Neuronal stem cell (in vitro differentiated cells): ENCODE results near the gene IRF7.
A peak's percentile ranks its signal among the peaks of the same experiment; 100 is the strongest.

Source experiments
- DNase-seq: peaks from one replicate; pipeline ENCODE4 v3.0.0-alpha.2; 2013; ENCODE audit warnings: low spot score
- H2AFZ ChIP-seq: one replicate; pipeline ENCODE4 v1.6.1; 2013; ENCODE audit warnings: mild to moderate bottlenecking, low read length, inconsistent platforms
- H2AK5ac ChIP-seq: 2 replicates; pipeline ENCODE4 v1.6.1; 2013; ENCODE audit warnings: low read depth, mild to moderate bottlenecking, inconsistent platforms, low read length, moderate library complexity, mixed read lengths
- H2BK120ac ChIP-seq: 2 replicates; pipeline ENCODE4 v1.6.1; 2013; ENCODE audit warnings: low read depth, mild to moderate bottlenecking, inconsistent platforms, low read length, moderate library complexity, mixed read lengths
- H2BK12ac ChIP-seq: one replicate; pipeline ENCODE4 v1.6.1; 2013; ENCODE audit warnings: low read length, inconsistent platforms
- H2BK15ac ChIP-seq: 2 replicates; pipeline ENCODE4 v1.6.1; 2013; ENCODE audit warnings: mild to moderate bottlenecking, low read length, inconsistent platforms, mixed read lengths
- H2BK5ac ChIP-seq: one replicate; pipeline ENCODE4 v1.6.1; 2013; ENCODE audit warnings: inconsistent platforms, mild to moderate bottlenecking, low read length, moderate library complexity
- H3K14ac ChIP-seq: one replicate; pipeline ENCODE4 v1.6.1; 2013; ENCODE audit warnings: low read length, inconsistent platforms
- H3K18ac ChIP-seq: 2 replicates; pipeline ENCODE4 v1.6.1; 2013; ENCODE audit warnings: low read length, inconsistent platforms
- H3K23ac ChIP-seq: 2 replicates; pipeline ENCODE4 v1.6.1; 2013; ENCODE audit warnings: low read depth, mild to moderate bottlenecking, mixed read lengths, low read length, inconsistent platforms; ENCODE audit not compliant: poor library complexity
- H3K27ac ChIP-seq: replicated peaks from 3 replicates; pipeline ENCODE4 v1.5.1; 2013; ENCODE audit warnings: low read length, inconsistent platforms
- H3K27me3 ChIP-seq, 3 experiments: 2 replicates each; pipeline ENCODE4 v1.6.1; 2013; ENCODE audit warnings: low read length in 3 of 3, mild to moderate bottlenecking in 2 of 3, inconsistent platforms in 1 of 3, low read depth in 1 of 3, mixed read lengths in 1 of 3, moderate library complexity in 1 of 3; ENCODE audit not compliant: control insufficient read depth in 3 of 3, insufficient read depth in 3 of 3
- H3K36me3 ChIP-seq, 2 donors: replicated peaks in 1 of 2; 2 replicates each; pipeline ENCODE4 v1.6.1; 2013; ENCODE audit warnings: low read length in 2 of 2; ENCODE audit not compliant: control insufficient read depth in 2 of 2, insufficient read depth in 2 of 2
- H3K4ac ChIP-seq: 2 replicates; pipeline ENCODE4 v1.6.1; 2013; ENCODE audit warnings: inconsistent platforms, mild to moderate bottlenecking, low read length, moderate library complexity
- H3K4me1 ChIP-seq, 2 donors: 1 replicate in 1 of 2; 2 replicates in 1 of 2; pipeline ENCODE4 v1.6.1; 2013; ENCODE audit warnings: low read length in 2 of 2, low read depth in 1 of 2; ENCODE audit not compliant: control insufficient read depth in 2 of 2, insufficient read depth in 1 of 2
- H3K4me2 ChIP-seq: one replicate; pipeline ENCODE4 v1.6.1; 2013; ENCODE audit warnings: mild to moderate bottlenecking, low read length, inconsistent platforms; ENCODE audit not compliant: insufficient read depth, poor library complexity, severe bottlenecking
- H3K4me3 ChIP-seq, 2 donors: 2 replicates each; pipeline ENCODE4 v1.5.1; 2013; ENCODE audit warnings: low read length in 2 of 2, mild to moderate bottlenecking in 2 of 2, inconsistent platforms in 1 of 2, moderate library complexity in 1 of 2
- H3K79me1 ChIP-seq: one replicate; pipeline ENCODE4 v1.6.1; 2013; ENCODE audit warnings: low read depth, mild to moderate bottlenecking, inconsistent platforms, low read length, moderate library complexity
- H3K9ac ChIP-seq: one replicate; pipeline ENCODE4 v1.6.1; 2013; ENCODE audit warnings: mild to moderate bottlenecking, low read depth, low read length, inconsistent platforms; ENCODE audit not compliant: poor library complexity
- H3K9me3 ChIP-seq, 2 donors: replicated peaks in 1 of 2; 2 replicates each; pipeline versions ENCODE3 to v1.6.1; 2013; ENCODE audit warnings: low read length in 2 of 2, mild to moderate bottlenecking in 2 of 2, inconsistent platforms in 1 of 2, low read depth in 1 of 2, mixed read lengths in 1 of 2, moderate library complexity in 1 of 2; ENCODE audit not compliant: control insufficient read depth in 2 of 2, insufficient read depth in 1 of 2
- H4K8ac ChIP-seq: one replicate; pipeline ENCODE4 v1.6.1; 2013; ENCODE audit warnings: low read depth, mild to moderate bottlenecking, inconsistent platforms, low read length, moderate library complexity
- H4K91ac ChIP-seq: one replicate; pipeline ENCODE4 v1.6.1; 2013; ENCODE audit warnings: low read length, low read depth, mild to moderate bottlenecking, inconsistent platforms; ENCODE audit not compliant: poor library complexity
- WGBS, 2 donors: extraction: QIAGEN DNeasy Blood & Tissue Kit; methylation state at CpG; one replicate each; pipeline ENCODE4 v1.1.7; 2013; ENCODE audit warnings: missing lambda C conversion rate in 2 of 2, mixed read lengths in 1 of 2; ENCODE audit not compliant: insufficient read length in 2 of 2, insufficient replicate concordance in 1 of 2; ENCODE audit errors: extremely low coverage in 2 of 2; 5-methylcytosine and 5-hydroxymethylcytosine counted together

The IRF7 gene

DNA sequence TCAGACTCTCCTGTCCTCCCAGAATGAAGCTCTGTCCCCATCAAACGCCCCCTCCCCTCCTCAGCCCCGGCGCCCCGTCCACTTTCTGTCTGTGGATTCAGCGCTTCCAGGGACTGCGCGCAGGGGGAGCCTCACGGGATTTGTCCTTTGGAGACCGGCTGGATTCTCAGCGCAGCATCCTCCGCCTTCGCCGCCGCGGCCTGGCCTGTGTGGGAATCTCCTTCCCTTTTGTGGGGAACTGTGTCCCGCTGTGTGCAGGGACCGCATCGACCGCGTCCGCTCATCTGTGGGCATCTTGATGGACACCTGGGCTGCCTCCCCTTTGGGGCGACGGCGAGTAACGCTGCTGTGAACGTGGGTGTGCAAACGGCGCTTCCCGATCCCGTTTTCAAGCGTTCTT lies 12.3 kb upstream of the IRF7 start:
- no peak overlapping the region for H2BK120ac ChIP-seq
- H3K9me3 ChIP-seq, result peaks cover 0 to 2% of the 10 kb centered on the region in 2 donors
- DNase-seq, result no peak
- no peak overlapping the region for H3K14ac ChIP-seq
- WGBS, 2 donors, result no CpG with 5 or more reads among the region's 31 CpGs
- no peak overlapping the region for H2AFZ ChIP-seq
- peaks cover 0 to 3% of the 10 kb centered on the region in 2 donors for H3K36me3 ChIP-seq
- H3K18ac ChIP-seq, result no peak overlapping the region
- H2BK5ac ChIP-seq, result no peak overlapping the region
- H3K4me1 ChIP-seq, result peaks cover 0 to 1% of the 10 kb centered on the region in 2 donors
- no peaks in the 10 kb centered on the region for H3K79me1 ChIP-seq
- H2BK12ac ChIP-seq, result no peak overlapping the region
- H4K91ac ChIP-seq, result no peak overlapping the region
- no peak overlapping the region for H3K4ac ChIP-seq
- no peak overlapping the region for H3K4me2 ChIP-seq
- peaks cover 0 to 11% (median 0%) of the 10 kb centered on the region in 3 experiments for H3K27me3 ChIP-seq
- no peak overlapping the region for H3K9ac ChIP-seq
- H2AK5ac ChIP-seq, result no peak overlapping the region
- no peak overlapping the region for H4K8ac ChIP-seq
- H3K23ac ChIP-seq, result no peak overlapping the region
- H2BK15ac ChIP-seq, result no peak overlapping the region
- no peak overlapping the region for H3K4me3 ChIP-seq
- H3K27ac ChIP-seq, result no peak overlapping the region

DNA sequence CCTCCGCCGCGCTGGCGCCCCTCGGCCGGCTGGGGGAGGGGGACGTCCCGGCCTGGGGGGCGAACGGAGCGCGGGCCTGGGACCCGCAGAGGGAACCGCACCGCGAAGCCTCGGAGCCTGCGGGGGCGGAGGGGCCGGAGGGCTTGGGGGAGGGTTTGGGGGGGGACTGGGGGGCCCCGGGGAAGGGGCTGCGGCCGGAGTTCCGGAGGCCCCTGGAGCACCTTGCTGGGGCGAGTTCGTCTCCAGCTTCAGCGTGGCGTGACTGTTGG lies 11.5 kb upstream of the IRF7 start:
- H3K79me1 ChIP-seq, result no peaks in the 10 kb centered on the region
- peaks cover 0 to 1% of the 10 kb centered on the region in 2 donors for H3K4me1 ChIP-seq
- no peak overlapping the region for H3K4ac ChIP-seq
- peaks cover 0 to 11% (median 0%) of the 10 kb centered on the region in 3 experiments for H3K27me3 ChIP-seq
- no peak overlapping the region for H3K9ac ChIP-seq
- WGBS, 2 donors, result no CpG with 5 or more reads among the region's 28 CpGs
- peaks cover 0 to 3% of the 10 kb centered on the region in 2 donors for H3K36me3 ChIP-seq
- H2AFZ ChIP-seq, result no peak overlapping the region
- no peak overlapping the region for H3K4me3 ChIP-seq
- no peak overlapping the region for H2BK12ac ChIP-seq
- H2AK5ac ChIP-seq, result no peak overlapping the region
- H4K8ac ChIP-seq, result no peak overlapping the region
- DNase-seq, result no peak
- H4K91ac ChIP-seq, result no peak overlapping the region
- peaks cover 0 to 2% of the 10 kb centered on the region in 2 donors for H3K9me3 ChIP-seq
- no peak overlapping the region for H3K4me2 ChIP-seq
- H3K18ac ChIP-seq, result no peak overlapping the region
- H2BK15ac ChIP-seq, result no peak overlapping the region
- H3K23ac ChIP-seq, result no peak overlapping the region
- H3K14ac ChIP-seq, result no peak overlapping the region
- no peak overlapping the region for H2BK5ac ChIP-seq
- H3K27ac ChIP-seq, result no peak overlapping the region
- H2BK120ac ChIP-seq, result no peak overlapping the region

DNA sequence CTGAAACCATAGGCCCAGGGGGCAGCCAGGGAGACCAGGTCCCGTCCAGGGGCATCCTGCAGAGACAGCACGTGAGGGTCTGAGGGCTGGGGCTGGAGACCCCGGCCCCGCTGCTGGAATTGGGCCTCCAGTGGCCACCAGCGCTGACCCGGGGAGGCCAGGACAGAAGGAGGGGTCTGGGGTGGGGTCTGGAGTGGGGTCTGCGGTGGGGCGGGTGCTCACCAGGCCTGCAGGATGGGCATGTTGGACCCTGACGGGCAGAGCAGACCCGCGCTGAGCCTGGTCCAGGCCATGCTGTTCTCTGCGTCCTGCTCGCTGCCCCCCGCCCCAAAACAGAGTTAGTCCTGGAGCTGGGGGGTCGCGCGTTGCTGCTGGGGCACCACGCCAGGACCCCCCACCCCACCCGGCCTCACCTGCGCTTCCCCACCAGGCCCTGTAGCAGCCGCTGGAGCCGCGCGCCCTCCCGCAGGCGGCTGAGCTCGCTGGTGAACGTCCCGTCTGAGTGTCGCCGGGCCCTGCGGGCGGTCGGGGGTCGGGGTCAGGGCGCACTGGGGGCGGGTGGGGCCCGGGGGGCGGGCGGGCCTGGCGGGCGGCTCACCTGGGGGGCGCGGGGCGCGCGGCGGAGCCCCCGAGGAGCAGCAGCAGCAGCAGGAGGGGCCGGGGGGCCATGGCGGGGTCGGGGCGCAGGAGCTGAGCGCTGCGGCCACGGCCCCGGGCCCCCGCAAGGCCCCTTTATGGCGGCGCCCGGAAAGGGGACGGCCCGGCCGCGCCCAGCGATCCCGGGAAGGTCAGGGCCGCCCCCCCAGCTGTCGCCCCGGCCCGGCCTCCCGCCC lies 10.9 kb upstream of the IRF7 start, which contains the start of gene SCT:
SCT (minus strand) TSS at position 707 of the 833 bp plus-strand sequence; CDS start at position 669, 38 bp downstream.
- no peak within 1 kb of the TSS for H3K4ac ChIP-seq
- peak within 1 kb of the TSS; percentile 56 for H3K4me2 ChIP-seq
- WGBS, 2 donors, result no CpG with 5 or more reads among the region's 72 CpGs
- H3K23ac ChIP-seq, result no peak within 1 kb of the TSS
- no peak within 1 kb of the TSS for H3K9ac ChIP-seq
- no peak within 1 kb of the TSS for H2AFZ ChIP-seq
- H3K9me3 ChIP-seq, result peaks cover 0 to 2% of the 10 kb centered on the region in 2 donors
- no peak for DNase-seq
- H2BK15ac ChIP-seq, result no peak within 1 kb of the TSS
- peaks cover 0 to 1% of the 10 kb centered on the region in 2 donors for H3K4me1 ChIP-seq
- no peak within 1 kb of the TSS for H3K4me3 ChIP-seq
- H2BK120ac ChIP-seq, result no peak within 1 kb of the TSS
- H3K36me3 ChIP-seq, result peaks cover 0 to 3% of the 10 kb centered on the region in 2 donors
- peak within 1 kb of the TSS; percentile 9 for H3K18ac ChIP-seq
- H2BK5ac ChIP-seq, result no peak within 1 kb of the TSS
- H4K8ac ChIP-seq, result no peak within 1 kb of the TSS
- H3K79me1 ChIP-seq, result no peaks in the 10 kb centered on the region
- H2AK5ac ChIP-seq, result no peak within 1 kb of the TSS
- no peak within 1 kb of the TSS for H4K91ac ChIP-seq
- H3K27ac ChIP-seq, result no peak within 1 kb of the TSS
- no peak within 1 kb of the TSS for H3K14ac ChIP-seq
- peaks cover 0 to 11% (median 0%) of the 10 kb centered on the region in 3 experiments for H3K27me3 ChIP-seq
- H2BK12ac ChIP-seq, result no peak within 1 kb of the TSS

DNA sequence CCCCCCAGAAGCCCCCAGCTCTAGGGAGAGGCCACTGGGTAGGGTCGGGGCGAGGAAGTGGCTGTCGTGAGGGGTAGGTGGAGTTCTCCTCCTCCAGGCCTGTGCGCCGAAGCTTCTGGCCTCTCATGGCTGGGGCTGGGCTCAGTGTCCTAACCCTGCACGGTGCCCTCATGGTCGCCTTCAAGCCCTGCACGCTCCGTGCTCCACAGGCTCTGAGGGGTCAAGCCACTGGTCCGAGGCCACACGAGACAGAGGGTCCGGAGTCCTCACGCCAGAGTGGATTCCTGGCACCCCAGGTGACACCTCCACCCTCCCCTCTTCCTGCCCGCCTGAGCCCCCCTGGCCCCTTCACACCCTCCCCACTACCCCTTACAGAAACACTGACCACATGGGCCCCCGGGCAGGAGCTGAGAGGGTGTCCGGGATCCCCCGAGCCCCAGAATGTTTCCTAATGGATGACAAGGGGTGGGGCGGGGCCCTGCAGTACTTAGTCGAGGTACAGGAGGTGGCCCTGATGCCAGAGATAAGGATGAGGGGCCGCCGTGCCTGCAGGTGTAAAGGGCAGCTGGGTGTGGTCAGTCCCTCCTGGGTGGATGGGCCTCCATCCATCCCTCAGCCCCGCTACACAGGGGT lies 10.0 kb upstream of the IRF7 start:
- Histone ChIP-seq H3K79me1 (no peaks in the 10 kb centered on the region), H2AK5ac (peak overlapping the region; percentile 8), H3K4ac (no peak overlapping the region), H4K91ac (no peak overlapping the region), H3K4me3 (no peak overlapping the region), H3K23ac (no peak overlapping the region), H3K18ac (no peak overlapping the region), H3K4me1 (peaks cover 0 to 1% of the 10 kb centered on the region in 2 donors), H3K9me3 (peaks cover 0 to 2% of the 10 kb centered on the region in 2 donors), H3K27me3 (peaks cover 0 to 11% (median 0%) of the 10 kb centered on the region in 3 experiments), H2BK15ac (no peak overlapping the region), H3K36me3 (peaks cover 0 to 3% of the 10 kb centered on the region in 2 donors), H3K14ac (no peak overlapping the region), H2BK5ac (no peak overlapping the region), H4K8ac (no peak overlapping the region), H2AFZ (no peak overlapping the region), H2BK12ac (no peak overlapping the region), H2BK120ac (no peak overlapping the region), H3K27ac (no peak overlapping the region), H3K9ac (no peak overlapping the region), H3K4me2 (no peak overlapping the region)
- WGBS, 2 donors, result no CpG with 5 or more reads among the region's 22 CpGs
- no peak for DNase-seq
